Gastroesophageal sphincter (tissue), 3 donors: ENCODE results near the gene SLC2A14.

Source experiments
- EP300 ChIP-seq: sonication (generic); formaldehyde crosslinking; IDR thresholded peaks from one replicate; pipeline ENCODE4 v1.6.1; 2017; ENCODE audit warnings: antibody characterized with exemption, mild to moderate bottlenecking
- POLR2A ChIP-seq, 2 donors: fragments of 450-650 bp; IDR thresholded peaks; one replicate each; pipeline ENCODE4 v1.6.1; 2017; ENCODE audit warnings: antibody characterized with exemption in 2 of 2, mild to moderate bottlenecking in 2 of 2, moderate library complexity in 1 of 2
- POLR2AphosphoS5 ChIP-seq: sonication (generic); formaldehyde crosslinking; IDR thresholded peaks from one replicate; pipeline ENCODE4 v1.6.1; 2017; ENCODE audit warnings: antibody characterized with exemption
- TF ChIP-seq, protein P1 (sequence below), 4 experiments: fragments of 200-600 bp in 2 of 4; fragments of 450-650 bp in 2 of 4; sonication (generic) in 1 of 4; IDR thresholded peaks; one replicate each; pipeline ENCODE4 v1.5.1; 2017 to 2019; ENCODE audit warnings: antibody characterized with exemption in 4 of 4, mild to moderate bottlenecking in 2 of 4, moderate library complexity in 2 of 4

DNA sequence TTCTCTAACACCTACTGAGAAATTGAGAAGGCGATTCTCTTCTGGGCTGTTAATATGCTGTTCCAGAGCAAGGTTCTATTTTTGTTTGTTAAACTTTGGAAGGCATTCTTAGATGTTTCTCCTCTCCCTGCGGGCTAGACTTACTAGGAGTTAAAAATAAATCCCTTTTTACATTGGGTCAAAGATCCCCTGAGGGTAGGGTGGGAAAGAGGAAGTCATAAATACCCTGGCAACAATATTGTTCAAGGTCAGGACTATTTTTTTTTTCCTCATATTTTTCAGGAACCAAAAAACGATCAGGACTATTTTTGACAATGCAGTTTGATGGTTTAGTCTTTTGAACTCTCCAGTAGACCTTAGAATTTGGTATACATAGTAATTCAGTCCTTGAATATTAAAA lies 12.0 kb upstream of the SLC2A14 start:
- TF ChIP-seq, protein P1, sequence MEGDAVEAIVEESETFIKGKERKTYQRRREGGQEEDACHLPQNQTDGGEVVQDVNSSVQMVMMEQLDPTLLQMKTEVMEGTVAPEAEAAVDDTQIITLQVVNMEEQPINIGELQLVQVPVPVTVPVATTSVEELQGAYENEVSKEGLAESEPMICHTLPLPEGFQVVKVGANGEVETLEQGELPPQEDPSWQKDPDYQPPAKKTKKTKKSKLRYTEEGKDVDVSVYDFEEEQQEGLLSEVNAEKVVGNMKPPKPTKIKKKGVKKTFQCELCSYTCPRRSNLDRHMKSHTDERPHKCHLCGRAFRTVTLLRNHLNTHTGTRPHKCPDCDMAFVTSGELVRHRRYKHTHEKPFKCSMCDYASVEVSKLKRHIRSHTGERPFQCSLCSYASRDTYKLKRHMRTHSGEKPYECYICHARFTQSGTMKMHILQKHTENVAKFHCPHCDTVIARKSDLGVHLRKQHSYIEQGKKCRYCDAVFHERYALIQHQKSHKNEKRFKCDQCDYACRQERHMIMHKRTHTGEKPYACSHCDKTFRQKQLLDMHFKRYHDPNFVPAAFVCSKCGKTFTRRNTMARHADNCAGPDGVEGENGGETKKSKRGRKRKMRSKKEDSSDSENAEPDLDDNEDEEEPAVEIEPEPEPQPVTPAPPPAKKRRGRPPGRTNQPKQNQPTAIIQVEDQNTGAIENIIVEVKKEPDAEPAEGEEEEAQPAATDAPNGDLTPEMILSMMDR (IDR thresholded peaks at IDR 0.05), result no peak
- TF ChIP-seq POLR2AphosphoS5 (no peak), EP300 (no peak), POLR2A (IDR thresholded peaks at IDR 0.05) (no peak)
